Measurements from ENCODE around the gene TEX48. TPM values are rescaled to one million over a fixed set of nuclear protein-coding genes. Genes with fewer than 3 reads are reported as not detected.

The TEX48 gene
- total and polyA plus RNA-seq, 10 of the 15 experiments (the other 5 are each of a cell fraction or from before 2014, with no cell fraction given): not detected

DNA sequence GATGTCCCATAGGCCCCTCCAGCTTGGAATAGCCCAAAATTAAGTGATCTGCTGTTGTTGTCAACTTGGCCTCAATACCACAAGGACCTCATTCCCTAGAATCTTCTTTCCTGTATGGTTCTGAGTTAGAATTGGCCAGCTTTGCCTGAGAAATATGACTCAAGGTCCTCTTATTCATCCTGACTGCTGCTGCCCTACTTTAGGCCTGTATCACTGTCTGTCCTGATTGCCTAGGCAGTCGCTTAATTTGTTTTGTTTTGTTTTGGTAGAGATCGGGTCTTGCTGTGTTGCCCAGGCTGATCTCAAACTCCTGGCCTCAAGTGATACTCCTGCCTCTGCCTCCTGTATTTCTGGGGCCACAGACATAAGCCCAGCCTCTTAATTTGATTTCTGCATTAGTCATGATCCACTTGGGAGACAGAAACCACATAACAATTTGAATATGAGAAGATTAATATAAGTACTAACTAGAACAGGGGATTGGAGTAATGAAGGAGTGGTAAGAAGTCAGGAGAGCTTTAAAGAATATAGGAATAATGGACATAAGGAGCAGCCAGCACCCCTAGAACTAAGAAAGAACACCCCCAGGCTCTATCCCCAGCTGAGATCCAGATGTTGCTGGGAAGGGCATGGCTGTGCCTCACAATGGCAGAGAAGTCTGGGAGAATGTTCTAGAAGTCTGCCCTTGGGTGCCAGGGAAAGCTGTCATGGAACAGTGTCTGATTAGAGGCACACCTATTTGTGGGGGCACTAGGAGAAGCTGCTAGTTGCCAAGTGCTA, 29.0 kb downstream of the TEX48 start:
- POLR2A ChIA-PET: interaction anchor here (0.7 to 1.9 kb wide), 16 partner anchors 14 to 263 kb away, joined by 3 to 10 read pairs (median 4); partner anchors contain the start of gene ATP6V1G1
- CTCF ChIA-PET: interaction anchor here (0.7 to 7.3 kb wide), 74 partner anchors 8 to 570 kb away, joined by 3 to 277 read pairs (median 6); partner anchors contain the start of genes ATP6V1G1 and COL27A1
- TSS peak; percentile 34 for BruUV-seq (replicated peaks)
- SMC1A ChIA-PET (ENCODE audit: uncharacterized antibody, unreplicated experiment): interaction anchor here (0.7 to 6.0 kb wide), 65 partner anchors 9 to 362 kb away, joined by 3 to 189 read pairs (median 4); partner anchors contain the start of genes ATP6V1G1, TMEM268 and WHRN
- TF ChIP-seq, protein P1, sequence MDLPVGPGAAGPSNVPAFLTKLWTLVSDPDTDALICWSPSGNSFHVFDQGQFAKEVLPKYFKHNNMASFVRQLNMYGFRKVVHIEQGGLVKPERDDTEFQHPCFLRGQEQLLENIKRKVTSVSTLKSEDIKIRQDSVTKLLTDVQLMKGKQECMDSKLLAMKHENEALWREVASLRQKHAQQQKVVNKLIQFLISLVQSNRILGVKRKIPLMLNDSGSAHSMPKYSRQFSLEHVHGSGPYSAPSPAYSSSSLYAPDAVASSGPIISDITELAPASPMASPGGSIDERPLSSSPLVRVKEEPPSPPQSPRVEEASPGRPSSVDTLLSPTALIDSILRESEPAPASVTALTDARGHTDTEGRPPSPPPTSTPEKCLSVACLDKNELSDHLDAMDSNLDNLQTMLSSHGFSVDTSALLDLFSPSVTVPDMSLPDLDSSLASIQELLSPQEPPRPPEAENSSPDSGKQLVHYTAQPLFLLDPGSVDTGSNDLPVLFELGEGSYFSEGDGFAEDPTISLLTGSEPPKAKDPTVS (IDR thresholded peaks at IDR 0.05; ENCODE audit: low read depth, low read length): peak; percentile 56; the same call in 1 of the 2 replicates
- no peak for TF ChIP-seq NR2C1 (IDR thresholded peaks at IDR 0.05)
- no peak for TF ChIP-seq ZZZ3 (IDR thresholded peaks at IDR 0.05; ENCODE audit: control insufficient read depth, insufficient read length, low read depth)
- TF ChIP-seq, protein P2, sequence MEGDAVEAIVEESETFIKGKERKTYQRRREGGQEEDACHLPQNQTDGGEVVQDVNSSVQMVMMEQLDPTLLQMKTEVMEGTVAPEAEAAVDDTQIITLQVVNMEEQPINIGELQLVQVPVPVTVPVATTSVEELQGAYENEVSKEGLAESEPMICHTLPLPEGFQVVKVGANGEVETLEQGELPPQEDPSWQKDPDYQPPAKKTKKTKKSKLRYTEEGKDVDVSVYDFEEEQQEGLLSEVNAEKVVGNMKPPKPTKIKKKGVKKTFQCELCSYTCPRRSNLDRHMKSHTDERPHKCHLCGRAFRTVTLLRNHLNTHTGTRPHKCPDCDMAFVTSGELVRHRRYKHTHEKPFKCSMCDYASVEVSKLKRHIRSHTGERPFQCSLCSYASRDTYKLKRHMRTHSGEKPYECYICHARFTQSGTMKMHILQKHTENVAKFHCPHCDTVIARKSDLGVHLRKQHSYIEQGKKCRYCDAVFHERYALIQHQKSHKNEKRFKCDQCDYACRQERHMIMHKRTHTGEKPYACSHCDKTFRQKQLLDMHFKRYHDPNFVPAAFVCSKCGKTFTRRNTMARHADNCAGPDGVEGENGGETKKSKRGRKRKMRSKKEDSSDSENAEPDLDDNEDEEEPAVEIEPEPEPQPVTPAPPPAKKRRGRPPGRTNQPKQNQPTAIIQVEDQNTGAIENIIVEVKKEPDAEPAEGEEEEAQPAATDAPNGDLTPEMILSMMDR (IDR thresholded peaks at IDR 0.05 in 2 of 3, conservative IDR thresholded peaks at IDR 0.05 in 1 of 3; ENCODE audit: control insufficient read depth in 2 of 3, extremely low read depth in 1 of 3, insufficient read depth in 1 of 3, low read depth in 3 of 3, low read length in 3 of 3): no peak
- no peak for TF ChIP-seq BCL11A (IDR thresholded peaks at IDR 0.05; ENCODE audit: low read depth, low read length)
- TF ChIP-seq RUNX3 (IDR thresholded peaks at IDR 0.05; ENCODE audit: low read length): no peak
- TF ChIP-seq, protein P3, sequence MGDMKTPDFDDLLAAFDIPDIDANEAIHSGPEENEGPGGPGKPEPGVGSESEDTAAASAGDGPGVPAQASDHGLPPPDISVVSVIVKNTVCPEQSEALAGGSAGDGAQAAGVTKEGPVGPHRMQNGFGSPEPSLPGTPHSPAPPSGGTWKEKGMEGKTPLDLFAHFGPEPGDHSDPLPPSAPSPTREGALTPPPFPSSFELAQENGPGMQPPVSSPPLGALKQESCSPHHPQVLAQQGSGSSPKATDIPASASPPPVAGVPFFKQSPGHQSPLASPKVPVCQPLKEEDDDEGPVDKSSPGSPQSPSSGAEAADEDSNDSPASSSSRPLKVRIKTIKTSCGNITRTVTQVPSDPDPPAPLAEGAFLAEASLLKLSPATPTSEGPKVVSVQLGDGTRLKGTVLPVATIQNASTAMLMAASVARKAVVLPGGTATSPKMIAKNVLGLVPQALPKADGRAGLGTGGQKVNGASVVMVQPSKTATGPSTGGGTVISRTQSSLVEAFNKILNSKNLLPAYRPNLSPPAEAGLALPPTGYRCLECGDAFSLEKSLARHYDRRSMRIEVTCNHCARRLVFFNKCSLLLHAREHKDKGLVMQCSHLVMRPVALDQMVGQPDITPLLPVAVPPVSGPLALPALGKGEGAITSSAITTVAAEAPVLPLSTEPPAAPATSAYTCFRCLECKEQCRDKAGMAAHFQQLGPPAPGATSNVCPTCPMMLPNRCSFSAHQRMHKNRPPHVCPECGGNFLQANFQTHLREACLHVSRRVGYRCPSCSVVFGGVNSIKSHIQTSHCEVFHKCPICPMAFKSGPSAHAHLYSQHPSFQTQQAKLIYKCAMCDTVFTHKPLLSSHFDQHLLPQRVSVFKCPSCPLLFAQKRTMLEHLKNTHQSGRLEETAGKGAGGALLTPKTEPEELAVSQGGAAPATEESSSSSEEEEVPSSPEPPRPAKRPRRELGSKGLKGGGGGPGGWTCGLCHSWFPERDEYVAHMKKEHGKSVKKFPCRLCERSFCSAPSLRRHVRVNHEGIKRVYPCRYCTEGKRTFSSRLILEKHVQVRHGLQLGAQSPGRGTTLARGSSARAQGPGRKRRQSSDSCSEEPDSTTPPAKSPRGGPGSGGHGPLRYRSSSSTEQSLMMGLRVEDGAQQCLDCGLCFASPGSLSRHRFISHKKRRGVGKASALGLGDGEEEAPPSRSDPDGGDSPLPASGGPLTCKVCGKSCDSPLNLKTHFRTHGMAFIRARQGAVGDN (IDR thresholded peaks at IDR 0.05): no peak
- in situ Hi-C loops (cut with MboI) (loop anchor here (5.0 kb wide), 2 partner anchors 61 to 166 kb away; no protein-coding TSS in a partner anchor), intact Hi-C loops (cut with micrococcal nuclease; ENCODE audit: unreplicated experiment) (loop anchor here (1.0 to 5.0 kb wide), 7 partner anchors 41 to 311 kb away; partner anchors contain the start of gene TMEM268)
- H3K36me3 ChIP-seq (ENCODE audit: control insufficient read depth in 2 of 2, insufficient read depth in 2 of 2, low read length in 1 of 2): peaks cover 0 to 3% of the 10 kb centered on the region in 2 experiments; a peak in 2 of 4 replicates
- H3K79me2 ChIP-seq (ENCODE audit: control insufficient read depth, insufficient read depth, low read length): no peaks in the 10 kb centered on the region
- no peaks in the 10 kb centered on the region for H4K20me1 ChIP-seq (ENCODE audit: control insufficient read depth, insufficient read depth)
- H3K9ac ChIP-seq (ENCODE audit: control insufficient read depth, insufficient read depth, low read length): no peak overlapping the region
- peak; percentile 51 for ATAC-seq
- 100% methylated on average over 2 of the region's 2 CpGs for WGBS (ENCODE audit: insufficient coverage, insufficient replicate concordance, low lambda C conversion rate, missing lambda C conversion rate)
- RAD21 ChIA-PET (ENCODE audit: unreplicated experiment): interaction anchor here (0.6 to 5.6 kb wide), 47 partner anchors 9 to 361 kb away, joined by 3 to 187 read pairs (median 6); partner anchors contain the start of genes ATP6V1G1, TEX48, TMEM268 and WHRN
- FAIRE-seq: no peak
- no peaks in the 10 kb centered on the region for H3K9me3 ChIP-seq (replicated peaks; ENCODE audit: control insufficient read depth, insufficient read depth, low read length)
- H2AFZ ChIP-seq (ENCODE audit: control insufficient read depth, low read depth, low read length): peak overlapping the region; percentile 23; the same call in 1 of the 2 replicates
- H3K4me3 ChIP-seq: no peak overlapping the region
- no peak for DNase-seq (ENCODE audit: low read depth, low spot score)
- peaks cover 7% of the 10 kb centered on the region for H3K4me1 ChIP-seq (ENCODE audit: control insufficient read depth, insufficient read depth, low read length)
- no peaks in the 10 kb centered on the region for H3K27me3 ChIP-seq (replicated peaks in 1 of 2; ENCODE audit: control insufficient read depth in 2 of 2, insufficient read depth in 2 of 2, low read length in 1 of 2)
- peak overlapping the region; percentile 18; the same call in 1 of the 2 replicates for H3K4me2 ChIP-seq (ENCODE audit: control insufficient read depth, insufficient read depth)
- 0 out of 2 replicates have a peak overlapping the region, but pooled peaks have one; percentile 25 for H3K27ac ChIP-seq (ENCODE audit: control insufficient read depth, insufficient read depth)
